Activated CD4-positive, alpha-beta T cell treated with anti-CD3 and anti-CD28 coated beads, Interleukin-2, amount 10 ng/mL, durations not matched to agents 7 days and 5 days (primary cell): ENCODE results near the gene CHCHD1. TPM values are rescaled to one million over a fixed set of nuclear protein-coding genes. Genes with fewer than 3 reads are reported as not detected.
"Not testable (repeated sequence)": the region's sequence is repeated elsewhere in the genome, so short reads cannot be mapped to it uniquely, and the experiment has no call there.

Experiments
- CTCF ChIA-PET: fragments of 350-600 bp; sonication (Branson Sonifier 250); formaldehyde crosslinking; loops from one replicate; lab custom pipeline; 2021; ENCODE audit warnings: antibody characterized with exemption; lab: Charles Lee
- POLR2A ChIA-PET: fragments of 350-600 bp; sonication (Branson Sonifier 250); formaldehyde crosslinking; loops from one replicate; lab custom pipeline; 2021; ENCODE audit warnings: antibody characterized with exemption; lab: Charles Lee
- DNase-seq: peaks from one replicate; pipeline ENCODE4 v3.0.0-alpha.2; 2020
- H3K27ac Mint-ChIP-seq: one replicate; pipeline ENCODE4 v1.8.0; 2021; ENCODE audit warnings: mild to moderate bottlenecking, moderate library complexity, mixed read lengths
- H3K27me3 Mint-ChIP-seq: one replicate; pipeline ENCODE4 v1.8.0; 2021; ENCODE audit warnings: mixed read lengths
- H3K36me3 Mint-ChIP-seq: one replicate; pipeline ENCODE4 v1.8.0; 2021; ENCODE audit warnings: low read depth, mixed read lengths
- H3K4me1 Mint-ChIP-seq: one replicate; pipeline ENCODE4 v1.8.0; 2021; ENCODE audit warnings: mixed read lengths
- H3K4me3 Mint-ChIP-seq: one replicate; pipeline ENCODE4 v1.8.0; 2021; ENCODE audit warnings: mild to moderate bottlenecking, moderate library complexity, mixed read lengths
- H3K9me3 Mint-ChIP-seq: one replicate; pipeline ENCODE4 v1.8.0; 2021; ENCODE audit warnings: mixed read lengths
- total RNA-seq, 2 experiments: library from RNA; stranded (reverse); gene quantifications; one replicate each; pipeline ENCODE4 v1.2.3, GENCODE V29; 2021

Gene CHCHD1
- total RNA-seq, 2 experiments from 2014 or later, result 22.3 to 27.4 TPM

DNA sequence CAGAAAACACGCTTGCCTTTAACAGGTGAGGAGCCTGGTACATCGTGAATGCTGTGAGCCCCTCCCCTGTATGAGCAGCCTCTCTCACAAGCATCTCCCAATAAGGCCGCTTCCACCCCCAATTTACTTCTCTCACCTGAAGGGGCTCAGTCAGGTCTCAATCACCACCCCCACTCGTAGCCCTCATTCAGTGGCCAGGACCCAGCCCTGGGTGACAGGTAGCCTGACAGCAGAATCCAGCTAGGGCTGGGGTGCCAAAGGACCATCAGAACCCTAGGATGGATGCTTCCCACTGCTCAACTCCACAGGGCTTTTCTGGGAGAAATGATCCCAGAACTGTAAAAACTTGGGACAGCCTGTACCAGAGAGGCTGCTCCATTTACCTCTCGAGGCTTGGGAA is 36.0 kb downstream of the CHCHD1 start:
- Mint-ChIP-seq H3K4me1 (peaks cover 8% of the 10 kb centered on the region), H3K4me3 (no peak overlapping the region), H3K36me3 (peaks cover 34% of the 10 kb centered on the region), H3K27me3 (no peaks in the 10 kb centered on the region), H3K9me3 (no peaks in the 10 kb centered on the region), H3K27ac (peak overlapping the region; percentile 46)
- CTCF ChIA-PET, result interaction anchor here (1.0 to 1.8 kb wide), 2 partner anchors 23 to 42 kb away, joined by 3 to 5 read pairs; no protein-coding TSS in a partner anchor
- DNase-seq, result no peak
- POLR2A ChIA-PET, result no interaction called here

GRCh38 chr10:73818402-73818801 is 36.6 kb downstream of the CHCHD1 start:
- no peaks in the 10 kb centered on the region for H3K27me3 Mint-ChIP-seq
- H3K9me3 Mint-ChIP-seq, result no peaks in the 10 kb centered on the region
- DNase-seq, result no peak
- peaks cover 5% of the 10 kb centered on the region for H3K4me1 Mint-ChIP-seq
- peaks cover 28% of the 10 kb centered on the region for H3K36me3 Mint-ChIP-seq
- CTCF ChIA-PET, result interaction anchor here (1.0 to 1.8 kb wide), 3 partner anchors 23 to 41 kb away, joined by 3 to 5 read pairs (median 4); partner anchors contain the start of gene ZSWIM8
- POLR2A ChIA-PET, result no interaction called here
- no peak overlapping the region for H3K4me3 Mint-ChIP-seq
- H3K27ac Mint-ChIP-seq, result no peak overlapping the region

DNA sequence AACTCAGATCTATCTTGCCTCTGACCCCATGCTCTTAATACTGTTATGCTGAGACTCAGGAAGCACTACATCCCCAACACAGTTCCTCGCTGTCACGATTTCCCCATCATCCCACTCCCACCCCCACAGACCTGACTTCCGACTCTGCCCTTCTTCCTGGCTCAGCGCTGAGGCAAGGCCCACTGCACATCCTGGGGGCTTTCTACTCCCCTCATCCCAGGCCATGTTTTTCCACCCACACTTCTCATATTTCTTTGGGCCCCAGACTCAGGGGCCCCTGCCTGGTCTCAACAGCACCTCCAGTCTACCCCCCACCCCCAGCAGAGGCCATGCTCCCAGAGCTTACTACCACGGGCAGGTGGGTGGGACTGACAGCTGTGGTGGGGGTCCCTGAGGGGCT is 37.2 kb downstream of the CHCHD1 start:
- ChIA-PET POLR2A (no interaction called here), CTCF (interaction anchor here (1.0 to 1.5 kb wide), 4 partner anchors 9 to 67 kb away, joined by 3 to 8 read pairs (median 4); partner anchors contain the start of gene ZSWIM8)
- no peak for DNase-seq
- Mint-ChIP-seq H3K4me3 (no peak overlapping the region), H3K36me3 (peaks cover 29% of the 10 kb centered on the region), H3K27me3 (no peaks in the 10 kb centered on the region), H3K9me3 (no peaks in the 10 kb centered on the region), H3K27ac (no peak overlapping the region), H3K4me1 (peaks cover 5% of the 10 kb centered on the region)

DNA sequence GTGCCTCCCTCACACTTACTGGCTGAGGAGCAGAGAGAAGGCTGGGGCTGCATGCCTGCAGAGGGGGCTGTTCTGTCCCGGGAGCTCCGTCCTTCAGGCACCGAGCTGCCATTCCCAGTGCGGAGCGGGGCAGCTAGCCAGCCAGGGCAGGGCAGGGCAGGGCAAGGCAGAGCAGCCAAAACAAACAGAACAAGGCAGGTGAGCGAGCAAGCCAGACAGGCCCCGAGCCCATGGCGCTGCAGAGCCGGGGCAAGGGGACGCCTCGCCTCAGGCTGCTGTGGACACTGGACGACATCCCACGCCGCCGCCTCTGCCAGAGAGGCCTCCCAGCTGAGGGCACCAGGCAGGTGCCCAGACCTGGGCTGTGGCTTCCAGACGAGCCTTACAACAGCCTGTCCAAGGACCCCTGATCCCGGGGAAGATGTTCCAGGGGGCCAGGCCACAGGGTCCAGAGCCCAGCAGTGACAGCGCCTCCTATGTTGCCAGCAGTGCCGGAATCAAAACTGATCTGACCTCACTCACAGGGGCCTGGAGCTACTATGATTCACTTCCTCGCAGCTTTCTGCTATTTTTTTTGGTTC is 37.8 kb downstream of the CHCHD1 start:
- Mint-ChIP-seq H3K27ac (no peak overlapping the region), H3K36me3 (peaks cover 33% of the 10 kb centered on the region), H3K4me1 (peaks cover 5% of the 10 kb centered on the region), H3K9me3 (no peaks in the 10 kb centered on the region), H3K4me3 (no peak overlapping the region), H3K27me3 (no peaks in the 10 kb centered on the region)
- POLR2A ChIA-PET, result no interaction called here
- DNase-seq, result no peak
- CTCF ChIA-PET, result interaction anchor here (1.2 to 1.5 kb wide), 3 partner anchors 8 to 67 kb away, joined by 3 to 8 read pairs (median 4); partner anchors contain the start of gene ZSWIM8

DNA sequence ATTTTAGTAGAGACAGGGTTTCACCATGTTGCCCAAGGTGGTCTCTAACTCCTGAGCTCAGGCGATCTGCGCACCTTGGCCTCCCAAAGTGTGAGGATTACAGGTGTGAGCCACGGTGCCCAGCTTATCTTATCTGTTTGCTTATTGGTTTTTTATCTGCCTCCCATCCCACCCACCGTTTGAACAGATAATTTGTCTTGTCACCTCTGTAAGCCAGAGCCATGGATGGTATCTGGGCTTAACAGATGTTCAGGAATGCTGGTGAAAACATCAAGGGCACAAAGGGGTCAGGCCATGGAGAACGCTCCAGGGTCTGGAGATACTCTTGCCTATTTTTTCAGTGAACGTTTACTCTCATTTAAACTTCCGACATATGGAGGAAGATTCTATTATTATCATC is 41.5 kb downstream of the CHCHD1 start:
- DNase-seq, result no peak
- Mint-ChIP-seq H3K4me1 (peaks cover 3% of the 10 kb centered on the region), H3K36me3 (peaks cover 30% of the 10 kb centered on the region), H3K27ac (no peak overlapping the region), H3K9me3 (no peaks in the 10 kb centered on the region), H3K4me3 (no peak overlapping the region), H3K27me3 (no peaks in the 10 kb centered on the region)
- ChIA-PET CTCF (interaction anchor here (1.2 to 2.2 kb wide), 2 partner anchors 10 to 56 kb away, joined by 4 to 7 read pairs; no protein-coding TSS in a partner anchor), POLR2A (no interaction called here)

GRCh38 chr10:73824146-73824725 is 42.4 kb downstream of the CHCHD1 start:
- ChIA-PET POLR2A (no interaction called here), CTCF (interaction anchor here (2.2 kb wide), 1 partner anchor 11 kb away, joined by 7 read pairs; no protein-coding TSS in a partner anchor)
- no peak overlapping the region for H3K4me3 Mint-ChIP-seq
- no peaks in the 10 kb centered on the region for H3K9me3 Mint-ChIP-seq
- DNase-seq, result no peak
- H3K36me3 Mint-ChIP-seq, result peaks cover 30% of the 10 kb centered on the region
- no peaks in the 10 kb centered on the region for H3K27me3 Mint-ChIP-seq
- no peaks in the 10 kb centered on the region for H3K4me1 Mint-ChIP-seq
- no peak overlapping the region for H3K27ac Mint-ChIP-seq

- Mint-ChIP-seq H3K9me3 (no peaks in the 10 kb centered on the region), H3K4me3 (no peak overlapping the region), H3K27me3 (no peaks in the 10 kb centered on the region), H3K4me1 (no peaks in the 10 kb centered on the region), H3K27ac (no peak overlapping the region), H3K36me3 (peaks cover 26% of the 10 kb centered on the region)
- ChIA-PET POLR2A (interaction anchor here (0.6 kb wide), 1 partner anchor 469 kb away, joined by 4 read pairs; the partner anchor contains the start of gene CFAP70), CTCF (interaction anchor here (1.1 to 1.8 kb wide), 5 partner anchors 8 to 113 kb away, joined by 3 to 8 read pairs (median 4); no protein-coding TSS in a partner anchor)
- no peak for DNase-seq
These were observed 45.7 kb downstream of the CHCHD1 start for GRCh38 chr10:73827346-73828089.

GRCh38 chr10:73828161-73828560 is 46.3 kb downstream of the CHCHD1 start:
- ChIA-PET CTCF (interaction anchor here (1.5 to 1.8 kb wide), 2 partner anchors 9 to 112 kb away, joined by 4 to 8 read pairs; no protein-coding TSS in a partner anchor), POLR2A (interaction anchor here (0.6 kb wide), 1 partner anchor 469 kb away, joined by 4 read pairs; the partner anchor contains the start of gene CFAP70)
- DNase-seq, result no peak
- Mint-ChIP-seq H3K36me3 (peaks cover 24% of the 10 kb centered on the region), H3K4me1 (no peaks in the 10 kb centered on the region), H3K27ac (no peak overlapping the region), H3K4me3 (no peak overlapping the region), H3K27me3 (no peaks in the 10 kb centered on the region), H3K9me3 (no peaks in the 10 kb centered on the region)

- H3K4me3 Mint-ChIP-seq, DNase-seq, CTCF ChIA-PET: not testable (repeated sequence)
These were observed 47.2 kb downstream of the CHCHD1 start for GRCh38 chr10:73829090-73829489.

More at GRCh38 chr10:73829090-73829489, 47.2 kb downstream of the CHCHD1 start:
- not testable (repeated sequence) for H3K27ac Mint-ChIP-seq, H3K27me3 Mint-ChIP-seq, H3K9me3 Mint-ChIP-seq, H3K4me1 Mint-ChIP-seq
- POLR2A ChIA-PET, result interaction anchor here (0.6 kb wide), 1 partner anchor 582 kb away, joined by 3 read pairs; no protein-coding TSS in a partner anchor
- peaks cover 21% of the 10 kb centered on the region for H3K36me3 Mint-ChIP-seq

Other genes starting within 250 kb of the CHCHD1 start
- 1 to 10 TPM; 2.6 to 2.7 TPM for gene USP54, start 190.7 kb upstream of the CHCHD1 start, total RNA-seq
- gene MYOZ1, start 140.6 kb upstream of the CHCHD1 start, total RNA-seq, result not detected
- not detected for gene SYNPO2L, start 126.0 kb upstream of the CHCHD1 start, total RNA-seq
- gene AGAP5, start 83.9 kb upstream of the CHCHD1 start, total RNA-seq, result 10 to 100 TPM in 1 of 2 experiments, 1 to 10 TPM in 1; 8.9 to 10.2 TPM
- 10 to 100 TPM; 93.1 to 93.2 TPM for gene SEC24C, start 37.7 kb upstream of the CHCHD1 start, total RNA-seq
- 10 to 100 TPM; 79.2 to 87.3 TPM for gene ZSWIM8, start 3.6 kb downstream of the CHCHD1 start, total RNA-seq
- gene NDST2, start 29.6 kb downstream of the CHCHD1 start, total RNA-seq, result 10 to 100 TPM; 53.0 to 61.8 TPM
- 10 to 100 TPM; 54.4 to 55.8 TPM for gene CAMK2G, start 92.5 kb downstream of the CHCHD1 start, total RNA-seq
- gene PLAU, start 129.1 kb downstream of the CHCHD1 start, total RNA-seq, result under 1 TPM; 0.89 to 0.96 TPM
- gene VCL, start 216.1 kb downstream of the CHCHD1 start, total RNA-seq, result 10 to 100 TPM; 75.5 to 86.4 TPM